Posterior vena cava (tissue), 2 donors: ENCODE results near the gene OR2AP1. TPM values are rescaled to one million over a fixed set of nuclear protein-coding genes. Genes with fewer than 3 reads are reported as not detected.
"Not testable (repeated sequence)": the region's sequence is repeated elsewhere in the genome, so short reads cannot be mapped to it uniquely, and the experiment has no call there.

Experiments used
- DNase-seq: peaks from one replicate; pipeline ENCODE4 v3.0.0-alpha.2; 2020; ENCODE audit warnings: low spot score
- intact Hi-C, 2 donors: fragments of 100-400 bp; cut with DNase I; formaldehyde crosslinking; loops; one replicate each; pipeline versions ENCODE4 v1.14.1 to v1.14.2; 2022 to 2023
- long read RNA-seq, 2 donors: library from polyadenylated mRNA; unstranded; transcript quantifications; one replicate each; pipeline ENCODE4 v2.0.0, GENCODE V29; 2020 to 2021
- total RNA-seq, 2 donors: library from RNA; stranded (reverse); fragmentation: NEBNext Ultra II Directional; extraction: Animal tissue kit (Norgen Biotek cat#: 25700); gene quantifications; one replicate each; pipeline ENCODE4 v1.2.1, GENCODE V29; 2021
- donor health status: DM: yes; HTN: yes; CAD: no.
- donor health status: DM: yes; HTN: yes; CAD: no.

The OR2AP1 gene
- total RNA-seq: not detected
- long read RNA-seq, donor 1: 0 reads
- long read RNA-seq, donor 2: 0 reads

GRCh38 chr12:55572168-55572567, at the start of gene OR2AP1:
TSS of gene OR2AP1 (plus strand) at chr12:55572468. CDS start at chr12:55574415, 1,947 bp downstream.
- intact Hi-C loops: no loop called here
- no peak for DNase-seq

GRCh38 chr12:55548235-55548634, 24.0 kb upstream of the OR2AP1 start:
- intact Hi-C loops, DNase-seq: not testable (repeated sequence)

- DNase-seq: no peak
- intact Hi-C loops: no loop called here
Measured at GRCh38 chr12:55548756-55549155, 23.5 kb upstream of the OR2AP1 start.

GRCh38 chr12:55549302-55549701, 23.0 kb upstream of the OR2AP1 start, which contains the start of gene OR6C4:
TSS of gene OR6C4 (plus strand) at chr12:55549602. CDS start at chr12:55551227, 1,625 bp downstream.
- intact Hi-C loops: no loop called here
- no peak for DNase-seq

GRCh38 chr12:55554296-55554695, 18.0 kb upstream of the OR2AP1 start:
- intact Hi-C loops: no loop called here
- DNase-seq: no peak

- DNase-seq, intact Hi-C loops: not testable (repeated sequence)
Measured at GRCh38 chr12:55570060-55570459, 2.2 kb upstream of the OR2AP1 start.

- DNase-seq, intact Hi-C loops: not testable (repeated sequence)
Measured at GRCh38 chr12:55570689-55571088, 1.6 kb upstream of the OR2AP1 start.

- intact Hi-C loops: no loop called here
- DNase-seq: no peak
Measured at GRCh38 chr12:55582066-55582465, 9.8 kb downstream of the OR2AP1 start.

GRCh38 chr12:55585817-55586216, 13.5 kb downstream of the OR2AP1 start:
- intact Hi-C loops: no loop called here
- DNase-seq: no peak

GRCh38 chr12:55590152-55590551, 17.9 kb downstream of the OR2AP1 start:
- DNase-seq, intact Hi-C loops: not testable (repeated sequence)

GRCh38 chr12:55607821-55608594, 35.7 kb downstream of the OR2AP1 start:
- intact Hi-C loops: no loop called here
- DNase-seq: no peak

- intact Hi-C loops: loop anchor here (10.0 kb wide), 3 partner anchors 416 to 886 kb away; no protein-coding TSS in a partner anchor
- no peak for DNase-seq
Measured at GRCh38 chr12:55610598-55610997, 38.3 kb downstream of the OR2AP1 start.

GRCh38 chr12:55612646-55613045, 40.4 kb downstream of the OR2AP1 start:
- intact Hi-C loops: loop anchor here (10.0 kb wide), 3 partner anchors 418 to 888 kb away; no protein-coding TSS in a partner anchor

GRCh38 chr12:55614764-55615163, 42.5 kb downstream of the OR2AP1 start:
- no peak for DNase-seq
- intact Hi-C loops: loop anchor here (10.0 kb wide), 3 partner anchors 420 to 890 kb away; no protein-coding TSS in a partner anchor

More at GRCh38 chr12:55612646-55613045, 40.4 kb downstream of the OR2AP1 start:
- DNase-seq: no peak

GRCh38 chr12:55619354-55620138, 47.3 kb downstream of the OR2AP1 start:
- DNase-seq: no peak
- intact Hi-C loops: loop anchor here (10.0 kb wide), 3 partner anchors 425 to 895 kb away; no protein-coding TSS in a partner anchor

- intact Hi-C loops: no loop called here
- DNase-seq: no peak
Measured at GRCh38 chr12:55624056-55624455, 51.8 kb downstream of the OR2AP1 start.
